GM23338 (cell line): ENCODE results near the gene ZNF670. TPM values are rescaled to one million over a fixed set of nuclear protein-coding genes. Genes with fewer than 3 reads are reported as not detected.

Experiments used
- ATAC-seq: fragments of 200-7000 bp; cut with Tn5 transposase; 3 replicates; pipeline ENCODE4 v1.9.1; 2020
- DNase-seq: peaks from one replicate; pipeline ENCODE4 v3.0.0-alpha.2; 2015; ENCODE audit warnings: low spot score
- H2AFZ ChIP-seq: fragments of 200-600 bp; sonication (generic); 2 replicates; pipeline ENCODE4 v1.8.0; 2016; ENCODE audit warnings: antibody characterized with exemption, mild to moderate bottlenecking, moderate library complexity
- H3F3A ChIP-seq: fragments of 200-600 bp; sonication (generic); replicated peaks from 2 replicates; pipeline ENCODE4 v1.8.0; 2017; ENCODE audit warnings: antibody characterized with exemption, mixed run types, low read depth
- H3K27ac ChIP-seq: fragments of 200-600 bp; sonication (generic); 2 replicates; pipeline ENCODE4 v1.6.1; 2016; ENCODE audit warnings: low read depth
- H3K27me3 ChIP-seq: fragments of 200-600 bp; sonication (generic); 2 replicates; pipeline ENCODE4 v1.8.0; 2016; ENCODE audit warnings: mild to moderate bottlenecking, mixed run types, moderate library complexity; ENCODE audit not compliant: insufficient read depth
- H3K36me3 ChIP-seq: fragments of 200-600 bp; sonication (generic); 2 replicates; pipeline ENCODE4 v1.8.0; 2016; ENCODE audit warnings: mild to moderate bottlenecking; ENCODE audit not compliant: insufficient read depth
- H3K4me1 ChIP-seq: fragments of 200-600 bp; sonication (generic); 2 replicates; pipeline ENCODE4 v1.8.0; 2016; ENCODE audit warnings: mild to moderate bottlenecking, moderate library complexity; ENCODE audit not compliant: insufficient read depth
- H3K4me2 ChIP-seq: fragments of 200-600 bp; sonication (generic); 2 replicates; pipeline ENCODE4 v1.7.1; 2017; ENCODE audit warnings: mixed run types
- H3K4me3 ChIP-seq: fragments of 200-600 bp; sonication (generic); 2 replicates; pipeline ENCODE4 v1.6.1; 2016; ENCODE audit warnings: mixed run types
- H3K79me2 ChIP-seq: fragments of 200-600 bp; sonication (generic); replicated peaks from 2 replicates; pipeline ENCODE4 v1.8.0; 2017; ENCODE audit warnings: mild to moderate bottlenecking; ENCODE audit not compliant: insufficient read depth
- H3K9me2 ChIP-seq: fragments of 200-600 bp; sonication (generic); 2 replicates; pipeline ENCODE4 v1.8.0; 2017; ENCODE audit not compliant: insufficient read depth
- H4K20me1 ChIP-seq: fragments of 200-600 bp; sonication (generic); replicated peaks from 2 replicates; pipeline ENCODE4 v1.8.0; 2017; ENCODE audit warnings: mild to moderate bottlenecking; ENCODE audit not compliant: insufficient read depth
- H3K27ac Mint-ChIP-seq: 2 replicates; pipeline ENCODE4 v1.8.0; 2020; ENCODE audit warnings: inconsistent platforms, mild to moderate bottlenecking, moderate library complexity, mixed read lengths
- H3K27me3 Mint-ChIP-seq: 3 replicates; pipeline ENCODE4 v1.8.0; 2022; ENCODE audit warnings: low read depth, mild to moderate bottlenecking, moderate library complexity, mixed read lengths, inconsistent platforms; ENCODE audit not compliant: insufficient read depth, poor library complexity
- H3K36me3 Mint-ChIP-seq: 3 replicates; pipeline ENCODE4 v1.8.0; 2021; ENCODE audit warnings: low read depth, mild to moderate bottlenecking, inconsistent platforms, moderate library complexity, mixed read lengths
- H3K4me1 Mint-ChIP-seq: 3 replicates; pipeline ENCODE4 v1.8.0; 2020; ENCODE audit warnings: mild to moderate bottlenecking, inconsistent platforms, mixed read lengths
- H3K4me3 Mint-ChIP-seq: 3 replicates; pipeline ENCODE4 v1.8.0; 2021; ENCODE audit warnings: moderate library complexity, mild to moderate bottlenecking, inconsistent platforms, mixed read lengths
- H3K9me3 Mint-ChIP-seq: 3 replicates; pipeline ENCODE4 v1.8.0; 2020; ENCODE audit warnings: moderate library complexity, mild to moderate bottlenecking, inconsistent platforms, mixed read lengths
- CREB1 ChIP-seq: fragments of 250-450 bp; sonication (Bioruptor Pico); IDR thresholded peaks from 2 replicates; pipeline ENCODE4 v1.5.0; 2020; ENCODE audit warnings: low read depth, mild to moderate bottlenecking, moderate library complexity
- CTCF ChIP-seq, 2 experiments: fragments of 200-600 bp in 1 of 2; sonication (generic) in 1 of 2; conservative IDR thresholded peaks; 2 replicates each; pipeline versions ENCODE4 v1.5.1 to v1.6.1; 2016 to 2017; ENCODE audit warnings: antibody characterized with exemption in 2 of 2, low read depth in 2 of 2, mild to moderate bottlenecking in 2 of 2, moderate library complexity in 1 of 2
- ETS1 ChIP-seq: IDR thresholded peaks from 2 replicates; pipeline ENCODE4 v1.6.1; 2016; ENCODE audit warnings: antibody characterized with exemption
- EZH2 ChIP-seq: fragments of 200-600 bp; sonication (generic); IDR thresholded peaks from one replicate; pipeline ENCODE4 v1.8.0; 2017; ENCODE audit warnings: antibody characterized with exemption, mild to moderate bottlenecking, low read depth; ENCODE audit not compliant: unreplicated experiment
- EZH2phosphoT487 ChIP-seq: fragments of 200-600 bp; sonication (generic); IDR thresholded peaks from one replicate; pipeline ENCODE4 v1.8.1; 2018; ENCODE audit warnings: antibody characterized with exemption; ENCODE audit not compliant: unreplicated experiment
- JUNB ChIP-seq: IDR thresholded peaks from one replicate; pipeline ENCODE4 v1.6.1; 2016; ENCODE audit warnings: antibody characterized with exemption; ENCODE audit not compliant: unreplicated experiment
- NANOG ChIP-seq: IDR thresholded peaks from 2 replicates; pipeline ENCODE4 v1.6.1; 2016; ENCODE audit warnings: antibody characterized with exemption, borderline replicate concordance
- POLR2AphosphoS5 ChIP-seq: IDR thresholded peaks from 2 replicates; pipeline ENCODE4 v1.6.1; 2016; ENCODE audit warnings: antibody characterized with exemption, low read depth
- REST ChIP-seq: IDR thresholded peaks from one replicate; pipeline ENCODE4 v1.6.1; 2018; ENCODE audit warnings: antibody characterized with exemption; ENCODE audit not compliant: unreplicated experiment
- STAT1 ChIP-seq: IDR thresholded peaks from one replicate; pipeline ENCODE4 v1.6.1; 2016; ENCODE audit warnings: antibody characterized with exemption; ENCODE audit not compliant: unreplicated experiment
- ZNF114 ChIP-seq: fragments of 250-450 bp; sonication (Bioruptor Pico); IDR thresholded peaks from 2 replicates; pipeline ENCODE4 v1.5.0; 2020; ENCODE audit warnings: mild to moderate bottlenecking, moderate library complexity
- ZNF331 ChIP-seq: fragments of 250-450 bp; sonication (Bioruptor Pico); IDR thresholded peaks from 2 replicates; pipeline ENCODE4 v1.5.0; 2020; ENCODE audit warnings: low read depth, mild to moderate bottlenecking, moderate library complexity
- ZNF462 ChIP-seq: fragments of 250-450 bp; sonication (Bioruptor Pico); IDR thresholded peaks from 2 replicates; pipeline ENCODE4 v1.5.0; 2020; ENCODE audit warnings: mild to moderate bottlenecking, moderate library complexity
- polyA plus RNA-seq: library from polyadenylated mRNA; unstranded; fragments of >200 nt; fragmentation: Nextera tagmentation; extraction: Ambion mirVana; gene quantifications from 2 replicates; pipeline ENCODE4 v1.2.1, GENCODE V29; 2016
- total RNA-seq: library from RNA; depleted of rRNA; stranded (reverse); fragments of >200 nt; shearing (Covaris generic); gene quantifications from 2 replicates; pipeline ENCODE4 v1.2.3, GENCODE V29; 2014

The ZNF670 gene
- total and polyA plus RNA-seq, 2 experiments from 2014 or later = 8.0 to 19.3 TPM

- Histone ChIP-seq H3K4me3 (no peak overlapping the region), H3K27ac (no peak overlapping the region), H3K4me2 (no peak overlapping the region), H4K20me1 (no peaks in the 10 kb centered on the region), H3K79me2 (no peaks in the 10 kb centered on the region), H3F3A (no peaks in the 10 kb centered on the region), H3K4me1 (no peaks in the 10 kb centered on the region), H3K9me2 (no peaks in the 10 kb centered on the region), H2AFZ (no peak overlapping the region), H3K27me3 (no peaks in the 10 kb centered on the region), H3K36me3 (no peaks in the 10 kb centered on the region)
- no peak for TF ChIP-seq NANOG
- no peak for TF ChIP-seq ZNF114
- TF ChIP-seq POLR2AphosphoS5 = no peak
- no peak for TF ChIP-seq REST
- no peak for TF ChIP-seq CTCF (conservative IDR thresholded peaks at IDR 0.05; ENCODE audit: low read depth in 2 of 2)
- no peak for TF ChIP-seq EZH2phosphoT487
- no peak for TF ChIP-seq CREB1 (CRISPR knock-in tag)
- no peak for TF ChIP-seq JUNB
- TF ChIP-seq ETS1 = no peak
- no peak for TF ChIP-seq ZNF462 (CRISPR knock-in tag)
- no peak for TF ChIP-seq ZNF331 (CRISPR knock-in tag)
- no peak for TF ChIP-seq EZH2
- TF ChIP-seq STAT1 = no peak
- Mint-ChIP-seq H3K27ac (no peak overlapping the region), H3K27me3 (peaks cover 5% of the 10 kb centered on the region), H3K4me1 (no peaks in the 10 kb centered on the region), H3K36me3 (no peaks in the 10 kb centered on the region), H3K4me3 (no peak overlapping the region), H3K9me3 (peaks cover 8% of the 10 kb centered on the region; the same call in 2 of the 3 replicates)
- ATAC-seq = no peak
- DNase-seq = no peak
Measured at GRCh38 chr1:247119600-247120407, 41.2 kb upstream of the ZNF670 start.
